Muscle of back (tissue), 11 donors: ENCODE data around the gene HIPK2. TPM values are rescaled to one million over a fixed set of nuclear protein-coding genes. Genes with fewer than 3 reads are reported as not detected.
"Not testable (repeated sequence)": the region's sequence is repeated elsewhere in the genome, so short reads cannot be mapped to it uniquely, and the experiment has no call there.

Experiments
- DNase-seq, 3 donors: peaks; one replicate each; pipeline versions ENCODE4 v3.0.0 to v3.0.0-alpha.2; 2013
- polyA plus RNA-seq, 10 donors: library from polyadenylated mRNA; unstranded; fragments of 120-200 nt; gene quantifications; one replicate each; pipeline ENCODE4 v1.2.1, GENCODE V29; 2013; ENCODE audit not compliant: insufficient read length in 10 of 10

The HIPK2 gene
- polyA plus RNA-seq, 10 donors = 8.2 to 13.3 (median 11.9) TPM

- DNase-seq = no peak
Measured at GRCh38 chr7:139568813-139569490, 208.8 kb downstream of the HIPK2 start.

DNA sequence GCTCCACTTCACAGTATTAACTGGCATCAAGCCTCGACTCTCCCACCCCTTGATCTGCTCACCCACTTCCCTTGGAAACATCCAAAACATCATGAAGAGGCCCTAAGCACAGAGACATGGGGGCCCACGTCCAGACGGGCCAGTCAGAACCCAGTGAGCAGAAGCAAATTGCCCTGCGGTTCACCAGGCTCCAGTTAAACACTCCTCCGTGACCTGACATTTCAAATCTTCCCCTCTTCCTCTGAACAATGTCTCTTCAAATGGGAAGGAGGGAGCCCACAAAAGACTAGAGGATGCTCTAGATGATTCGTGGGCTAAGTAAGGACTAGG, 209.5 kb downstream of the HIPK2 start:
- no peak for DNase-seq

- DNase-seq = no peak
Measured at GRCh38 chr7:139567647-139568345, 210.0 kb downstream of the HIPK2 start.

DNA sequence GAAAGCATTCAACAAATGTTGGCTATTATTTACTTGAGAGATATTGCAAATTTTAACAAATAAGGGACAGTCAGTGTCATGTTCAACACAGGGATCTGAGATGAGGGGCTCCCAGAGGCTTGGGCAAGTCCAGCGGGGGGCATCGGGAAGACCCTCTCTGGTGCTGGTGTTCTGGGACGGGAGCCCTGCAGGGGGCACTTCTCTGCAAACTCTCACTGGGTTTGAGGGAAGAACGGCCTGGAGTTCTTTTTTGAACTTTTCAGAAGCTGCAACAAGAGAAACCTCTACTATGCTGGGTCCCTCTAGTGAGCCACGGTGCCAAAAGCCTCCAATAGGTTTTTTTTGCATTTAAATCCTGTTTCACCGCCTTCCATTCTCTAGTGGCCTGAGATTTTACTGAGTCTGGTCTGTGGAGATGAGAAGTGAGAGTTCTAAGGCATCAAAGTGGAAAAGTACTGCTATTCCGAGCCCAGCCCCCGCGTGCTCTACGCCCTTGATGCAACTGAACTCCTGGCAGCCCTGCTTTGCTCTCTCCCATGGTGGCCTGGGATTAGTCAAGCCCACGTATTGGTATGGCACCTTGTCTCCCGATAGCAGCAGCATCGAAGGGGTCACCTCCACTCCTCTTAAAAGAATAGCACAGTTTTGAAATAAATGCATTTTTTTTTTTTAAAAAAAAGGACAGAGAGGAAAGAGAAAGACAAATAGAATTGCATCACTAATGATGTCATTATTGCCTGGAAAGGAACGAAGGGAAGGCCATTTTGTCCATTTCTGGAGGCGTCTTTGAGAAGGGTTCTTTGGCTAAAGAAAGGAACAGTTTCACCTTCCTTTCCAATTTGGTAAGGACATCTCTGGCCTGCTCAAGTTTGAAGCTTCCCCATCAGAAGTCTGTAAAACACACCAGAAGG, 210.8 kb downstream of the HIPK2 start:
- DNase-seq = no peak

DNA sequence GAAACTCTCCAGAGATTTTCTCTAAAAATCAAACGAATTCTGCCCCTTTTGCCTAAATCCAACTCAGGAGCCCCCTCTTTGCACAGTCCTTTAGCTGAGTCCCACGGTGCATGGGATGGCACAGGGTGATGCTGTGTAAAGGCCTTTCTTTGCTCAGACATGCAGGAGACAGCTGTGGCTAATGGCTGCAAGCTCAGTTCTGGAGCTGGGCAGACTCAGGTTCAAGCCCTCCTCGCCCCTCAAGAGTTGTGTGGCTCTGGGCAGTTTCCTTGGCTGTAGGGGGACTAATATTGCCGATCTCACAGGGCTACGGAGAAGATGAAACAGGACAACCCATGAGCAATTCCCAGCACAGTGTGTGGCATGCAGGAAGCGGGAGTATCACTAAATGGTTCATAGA, 211.7 kb downstream of the HIPK2 start:
- DNase-seq = no peak

GRCh38 chr7:139563856-139564255, 213.9 kb downstream of the HIPK2 start:
- DNase-seq = no peak

GRCh38 chr7:139562961-139563565, 214.7 kb downstream of the HIPK2 start:
- DNase-seq = no peak

GRCh38 chr7:139562491-139562890, 215.3 kb downstream of the HIPK2 start:
- DNase-seq = no peak

- DNase-seq = no peak
Measured at GRCh38 chr7:139560678-139561077, 217.1 kb downstream of the HIPK2 start.

DNA sequence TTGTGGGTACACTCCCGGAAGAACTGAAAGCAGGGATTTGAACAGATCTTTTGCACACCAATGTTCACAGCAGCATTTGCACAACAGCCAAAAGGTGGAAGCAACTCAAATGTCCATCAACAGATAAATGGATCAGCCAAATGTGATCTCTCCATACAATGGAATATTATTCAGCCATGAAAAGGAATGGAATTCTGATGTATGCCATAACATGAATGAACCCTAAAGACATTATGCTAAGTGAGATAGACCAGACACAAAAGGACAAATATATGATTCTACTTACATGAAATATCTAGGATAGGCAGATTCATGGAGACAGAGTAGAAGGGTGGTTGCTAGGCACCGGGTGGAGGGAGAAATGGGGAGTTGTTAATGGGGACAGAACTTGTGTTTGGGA, 217.6 kb downstream of the HIPK2 start:
- DNase-seq = no peak

GRCh38 chr7:139559364-139560105, 218.3 kb downstream of the HIPK2 start:
- DNase-seq = no peak

GRCh38 chr7:139557857-139558581, 219.8 kb downstream of the HIPK2 start:
- no peak for DNase-seq

DNA sequence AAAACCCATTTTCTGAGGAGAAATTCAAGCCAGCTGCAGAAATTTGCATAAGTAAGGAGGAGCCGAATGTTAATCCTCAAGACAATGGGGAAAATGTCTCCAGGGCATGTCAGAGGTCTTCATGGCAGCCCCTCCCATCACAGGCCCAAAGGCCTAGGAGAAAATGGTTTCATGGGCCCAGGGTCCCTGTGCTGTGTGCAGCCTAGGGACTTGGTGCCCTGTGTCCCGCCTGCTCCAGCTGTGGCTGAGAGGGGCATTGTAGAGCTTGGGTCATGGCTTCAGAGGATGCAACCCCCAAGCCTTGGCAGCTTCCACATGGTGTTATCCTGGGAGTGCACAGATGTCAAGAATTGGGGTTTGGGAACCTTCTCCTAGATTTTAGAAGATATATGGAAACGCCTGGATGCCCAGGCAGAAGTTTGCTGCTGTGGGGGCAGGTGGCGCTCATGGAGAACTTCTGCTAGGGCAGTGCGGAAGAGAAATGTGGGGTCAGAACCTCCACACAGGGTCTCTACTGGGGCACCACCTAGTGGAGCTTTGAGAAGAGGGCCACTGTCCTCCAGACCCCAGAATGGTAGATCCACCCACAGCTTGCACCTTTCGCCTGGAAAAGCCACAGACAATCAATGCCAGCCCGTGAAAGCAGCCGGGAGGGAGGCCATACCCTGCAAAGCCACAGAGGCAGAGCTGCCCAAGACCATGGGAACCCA, 223.7 kb downstream of the HIPK2 start:
- not testable (repeated sequence) for DNase-seq

GRCh38 chr7:139548302-139549028, 229.3 kb downstream of the HIPK2 start:
- no peak for DNase-seq

- no peak for DNase-seq
Measured at GRCh38 chr7:139544645-139545044, 233.2 kb downstream of the HIPK2 start.

- DNase-seq = no peak
Measured at GRCh38 chr7:139543801-139544603, 233.8 kb downstream of the HIPK2 start.

GRCh38 chr7:139542308-139543151, 235.3 kb downstream of the HIPK2 start:
- DNase-seq = no peak
